GM12865 (cell line): ENCODE results near the gene RABGAP1L.
"Not testable (repeated sequence)": the region's sequence is repeated elsewhere in the genome, so short reads cannot be mapped to it uniquely, and the experiment has no call there.

ENCODE experiments used
- DNase-seq: peaks from one replicate; pipeline ENCODE4 v3.0.0; 2010; ENCODE audit warnings: low read depth
- H3K4me3 ChIP-seq: 2 replicates; pipeline ENCODE4 v1.5.1; 2011; ENCODE audit warnings: mild to moderate bottlenecking, low read depth, low read length, control low read depth
- CTCF ChIP-seq: IDR thresholded peaks from 2 replicates; pipeline ENCODE4 v1.5.1; 2011; ENCODE audit warnings: low read length, control low read depth, low read depth, inconsistent platforms; ENCODE audit not compliant: insufficient read depth; ENCODE audit errors: missing control alignments

Gene RABGAP1L

GRCh38 chr1:174710868-174711845 is 551.8 kb downstream of the RABGAP1L start:
- no peak for TF ChIP-seq CTCF
- no peak overlapping the region for H3K4me3 ChIP-seq
- no peak for DNase-seq

GRCh38 chr1:174711848-174712247 is 552.5 kb downstream of the RABGAP1L start:
- DNase-seq, H3K4me3 ChIP-seq: not testable (repeated sequence)

DNA sequence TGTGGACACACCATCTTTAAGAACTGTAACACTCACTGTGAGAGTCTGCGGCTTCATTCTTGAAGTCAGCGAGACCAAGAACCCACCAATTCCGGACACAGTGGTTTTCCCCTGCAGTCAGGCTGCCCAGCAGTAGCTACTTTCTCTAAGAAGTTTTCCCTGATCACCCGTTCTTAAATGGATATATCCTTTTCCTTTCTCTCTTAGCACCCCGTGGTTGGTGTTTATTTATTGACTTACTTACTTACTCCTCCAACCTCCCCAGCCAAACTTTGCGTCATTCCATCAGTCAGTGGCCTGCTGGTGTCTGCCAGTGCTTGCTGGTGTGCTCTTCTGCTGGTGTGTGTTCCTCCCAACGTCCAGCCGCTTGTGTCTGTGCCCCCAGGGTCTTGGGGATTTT is 553.2 kb downstream of the RABGAP1L start:
- no peak for TF ChIP-seq CTCF
- H3K4me3 ChIP-seq = no peak overlapping the region
- no peak for DNase-seq

- no peak for DNase-seq
- no peak overlapping the region for H3K4me3 ChIP-seq
- TF ChIP-seq CTCF = no peak
These were observed 554.5 kb downstream of the RABGAP1L start for GRCh38 chr1:174713796-174714195.

DNA sequence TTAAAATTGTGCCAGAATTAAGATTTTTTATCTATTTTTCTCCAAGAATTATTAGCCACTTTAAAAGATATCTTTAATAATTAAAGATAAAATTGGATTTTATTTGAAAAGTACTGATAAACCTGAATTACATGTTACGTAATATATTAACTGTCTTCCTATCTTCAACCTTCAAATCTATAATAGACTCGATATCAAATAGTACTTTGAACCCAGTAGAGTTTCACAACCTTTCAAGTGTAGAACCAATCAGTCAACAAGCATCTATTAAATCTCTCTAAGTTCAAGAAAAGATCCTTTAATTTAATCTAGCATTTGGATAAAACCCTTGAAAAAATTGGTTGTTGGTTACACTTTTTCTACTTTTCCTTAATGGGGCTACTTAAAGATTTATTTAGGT is 559.9 kb downstream of the RABGAP1L start:
- no peak for DNase-seq
- no peak overlapping the region for H3K4me3 ChIP-seq
- no peak for TF ChIP-seq CTCF

- no peak for DNase-seq
- no peak for TF ChIP-seq CTCF
- no peak overlapping the region for H3K4me3 ChIP-seq
These were observed 561.3 kb downstream of the RABGAP1L start for GRCh38 chr1:174720618-174721017.

GRCh38 chr1:174721246-174721645 is 561.9 kb downstream of the RABGAP1L start:
- H3K4me3 ChIP-seq = no peak overlapping the region
- no peak for TF ChIP-seq CTCF
- DNase-seq = no peak
